Tibial artery (tissue), 4 donors: Measurements from ENCODE around the gene FADD.

Source experiments
- DNase-seq, 2 donors: peaks; one replicate each; pipeline ENCODE4 v3.0.0-alpha.2; 2019
- H3K27ac ChIP-seq, 2 donors: fragments of 200-600 bp; sonication (generic) in 1 of 2; 1 replicate in 1 of 2; 2 replicates in 1 of 2; pipeline ENCODE4 v1.5.1; 2018 to 2019; ENCODE audit warnings: mild to moderate bottlenecking in 1 of 2
- H3K27me3 ChIP-seq, 2 donors: fragments of 200-600 bp; sonication (generic) in 1 of 2; one replicate each; pipeline versions ENCODE4 v1.5.1 to v1.6.0; 2016 to 2019
- H3K36me3 ChIP-seq, 3 donors: fragments of 200-600 bp; sonication (generic) in 2 of 3; one replicate each; pipeline ENCODE4 v1.5.1; 2016 to 2019; ENCODE audit warnings: mild to moderate bottlenecking in 2 of 3
- H3K4me1 ChIP-seq, 4 donors: fragments of 200-600 bp; sonication (generic) in 2 of 4; 1 replicate in 3 of 4; 2 replicates in 1 of 4; pipeline ENCODE4 v1.5.1; 2016 to 2019
- H3K4me3 ChIP-seq, 2 donors: fragments of 200-600 bp; sonication (generic) in 1 of 2; 1 replicate in 1 of 2; 2 replicates in 1 of 2; pipeline ENCODE4 v1.5.1; 2018 to 2019; ENCODE audit warnings: mild to moderate bottlenecking in 2 of 2
- H3K9me3 ChIP-seq, 3 donors: fragments of 200-600 bp; sonication (generic) in 1 of 3; one replicate each; pipeline ENCODE4 v1.5.1; 2016 to 2019
- CTCF ChIP-seq, 2 experiments: fragments of 200-600 bp in 1 of 2; fragments of 450-650 bp in 1 of 2; IDR thresholded peaks; one replicate each; pipeline ENCODE4 v1.5.1; 2017 to 2019; ENCODE audit warnings: antibody characterized with exemption in 2 of 2, mild to moderate bottlenecking in 1 of 2, moderate library complexity in 1 of 2
- intact Hi-C: fragments of 100-400 bp; cut with DNase I; formaldehyde crosslinking; loops from one replicate; pipeline ENCODE4 v1.15.0; 2023; ENCODE audit warnings: low total_unique reads

FADD gene

GRCh38 chr11:70203751-70204465, 812 bp downstream of the FADD start:
- Histone ChIP-seq H3K27ac (peak overlapping the region; percentile 85 to 95), H3K4me1 (peaks cover 0 to 26% (median 18%) of the 10 kb centered on the region in 4 donors), H3K9me3 (no peaks in the 10 kb centered on the region), H3K36me3 (peaks cover 17 to 40% (median 36%) of the 10 kb centered on the region in 3 donors), H3K27me3 (peaks cover 0 to 4% of the 10 kb centered on the region in 2 donors), H3K4me3 (peak overlapping the region; percentile 94 to 100)
- DNase-seq = peak in 1 of 2 donors; percentile 62
- TF ChIP-seq CTCF (IDR thresholded peaks at IDR 0.05) = no peak
- intact Hi-C loops = loop anchor here (10.0 kb wide), 1 partner anchor 71 kb away; the partner anchor contains the start of gene PPFIA1

GRCh38 chr11:70204466-70204799, 1.3 kb downstream of the FADD start:
- Histone ChIP-seq H3K4me3 (peak overlapping the region; percentile 94 to 100), H3K27me3 (peaks cover 0 to 2% of the 10 kb centered on the region in 2 donors), H3K9me3 (no peaks in the 10 kb centered on the region), H3K27ac (peak overlapping the region; percentile 85 to 95), H3K36me3 (peaks cover 17 to 45% (median 40%) of the 10 kb centered on the region in 3 donors), H3K4me1 (peaks cover 0 to 26% (median 18%) of the 10 kb centered on the region in 4 donors)
- TF ChIP-seq CTCF (IDR thresholded peaks at IDR 0.05) = no peak
- intact Hi-C loops = loop anchor here (10.0 kb wide), 1 partner anchor 70 kb away; the partner anchor contains the start of gene PPFIA1
- no peak for DNase-seq

GRCh38 chr11:70205049-70205725, 2.1 kb downstream of the FADD start:
- no peaks in the 10 kb centered on the region for H3K9me3 ChIP-seq
- H3K27me3 ChIP-seq = no peaks in the 10 kb centered on the region
- H3K4me1 ChIP-seq = peaks cover 0 to 26% (median 18%) of the 10 kb centered on the region in 4 donors
- H3K36me3 ChIP-seq = peaks cover 17 to 50% (median 44%) of the 10 kb centered on the region in 3 donors
- DNase-seq = no peak
- no peak overlapping the region for H3K27ac ChIP-seq
- intact Hi-C loops = loop anchor here (10.0 kb wide), 1 partner anchor 70 kb away; the partner anchor contains the start of gene PPFIA1
- H3K4me3 ChIP-seq = no peak overlapping the region
- no peak for TF ChIP-seq CTCF (IDR thresholded peaks at IDR 0.05)

- Histone ChIP-seq H3K27ac (no peak overlapping the region), H3K27me3 (no peaks in the 10 kb centered on the region), H3K4me3 (no peak overlapping the region), H3K9me3 (no peaks in the 10 kb centered on the region), H3K36me3 (peaks cover 17 to 50% (median 44%) of the 10 kb centered on the region in 3 donors), H3K4me1 (peaks cover 0 to 26% (median 18%) of the 10 kb centered on the region in 4 donors)
- intact Hi-C loops = loop anchor here (10.0 kb wide), 1 partner anchor 69 kb away; the partner anchor contains the start of gene PPFIA1
- TF ChIP-seq CTCF (IDR thresholded peaks at IDR 0.05) = no peak
- DNase-seq = no peak
These were observed 2.7 kb downstream of the FADD start for GRCh38 chr11:70205766-70206165.

GRCh38 chr11:70206226-70206981, 3.3 kb downstream of the FADD start:
- Histone ChIP-seq H3K4me1 (peaks cover 0 to 26% (median 18%) of the 10 kb centered on the region in 4 donors), H3K9me3 (no peaks in the 10 kb centered on the region), H3K27ac (no peak overlapping the region), H3K36me3 (peaks cover 17 to 50% (median 44%) of the 10 kb centered on the region in 3 donors), H3K4me3 (no peak overlapping the region), H3K27me3 (no peaks in the 10 kb centered on the region)
- intact Hi-C loops = loop anchor here (10.0 kb wide), 1 partner anchor 68 kb away; the partner anchor contains the start of gene PPFIA1
- no peak for DNase-seq
- no peak for TF ChIP-seq CTCF (IDR thresholded peaks at IDR 0.05)
